Measurements from ENCODE around the gene UBE3B.

Gene UBE3B

DNA sequence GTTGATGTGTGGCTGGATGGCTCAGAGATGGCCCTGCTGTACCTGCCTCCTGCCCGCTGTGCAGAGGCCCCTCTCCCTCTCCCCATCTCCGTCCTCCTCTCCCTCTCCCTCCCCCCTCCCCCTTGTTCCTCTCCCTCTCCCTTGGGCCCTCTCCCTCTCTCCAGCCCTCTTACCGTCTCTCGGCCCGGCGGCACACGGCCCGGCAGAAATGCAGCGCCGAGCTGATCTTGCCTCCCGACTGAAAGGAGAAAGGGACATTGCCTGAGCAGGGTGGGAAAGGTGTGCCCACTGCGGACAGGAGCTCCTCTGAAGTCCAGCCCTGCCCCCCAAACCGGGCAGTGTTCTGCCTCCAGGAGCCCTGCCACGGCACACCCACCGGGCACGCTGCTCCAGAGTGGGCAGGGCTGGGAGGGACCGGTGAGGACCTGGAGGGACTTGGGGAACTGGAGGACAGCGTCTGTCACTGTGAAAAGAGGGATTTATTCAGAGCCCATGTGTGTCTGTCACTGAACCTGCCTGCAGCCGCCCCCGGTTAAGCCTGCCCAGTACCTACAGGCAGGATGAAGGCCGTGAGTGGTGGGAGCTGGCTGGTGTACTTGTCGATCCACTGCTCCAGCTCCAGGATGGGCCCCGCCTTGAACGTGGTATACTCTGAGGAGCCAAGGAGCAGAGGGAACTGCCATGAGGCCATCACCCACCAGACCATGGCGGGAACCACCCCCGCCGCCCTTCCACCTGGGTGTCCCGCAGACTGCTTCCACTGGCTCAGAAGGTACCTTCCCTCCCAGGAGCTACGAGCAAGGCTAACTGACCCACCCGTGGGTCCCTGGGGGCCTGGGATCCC lies 83.7 kb downstream of the UBE3B start:
- H3K27me3 ChIP-seq (ENCODE audit: control insufficient read depth, low read length), result no peaks in the 10 kb centered on the region
- H3K4me1 ChIP-seq (ENCODE audit: control insufficient read depth, low read length), result no peaks in the 10 kb centered on the region
- no peaks in the 10 kb centered on the region for H3F3A ChIP-seq (ENCODE audit: control insufficient read depth, insufficient read depth)
- H3K9me2 ChIP-seq (replicated peaks; ENCODE audit: control insufficient read depth, low read length), result no peaks in the 10 kb centered on the region
- H4K20me1 ChIP-seq (ENCODE audit: control insufficient read depth, insufficient read depth, low read depth, low read length), result no peaks in the 10 kb centered on the region
- H3K4me2 ChIP-seq (ENCODE audit: low read length), result no peak overlapping the region
- no peak overlapping the region for H3K4me3 ChIP-seq (ENCODE audit: low read length)
- TF ChIP-seq EZH2phosphoT487 (IDR thresholded peaks at IDR 0.05; ENCODE audit: borderline replicate concordance, low read length), result no peak
- peaks cover 7% of the 10 kb centered on the region; the same call in 1 of the 2 replicates for H3K9me3 ChIP-seq (ENCODE audit: control insufficient read depth, insufficient read depth, low read length)
- H3K79me2 ChIP-seq (ENCODE audit: control insufficient read depth, low read length), result no peaks in the 10 kb centered on the region
- H3K27ac ChIP-seq (ENCODE audit: low read depth, low read length), result no peak overlapping the region
- peaks cover 49% of the 10 kb centered on the region for H3K36me3 ChIP-seq (ENCODE audit: control insufficient read depth, low read length)

DNA sequence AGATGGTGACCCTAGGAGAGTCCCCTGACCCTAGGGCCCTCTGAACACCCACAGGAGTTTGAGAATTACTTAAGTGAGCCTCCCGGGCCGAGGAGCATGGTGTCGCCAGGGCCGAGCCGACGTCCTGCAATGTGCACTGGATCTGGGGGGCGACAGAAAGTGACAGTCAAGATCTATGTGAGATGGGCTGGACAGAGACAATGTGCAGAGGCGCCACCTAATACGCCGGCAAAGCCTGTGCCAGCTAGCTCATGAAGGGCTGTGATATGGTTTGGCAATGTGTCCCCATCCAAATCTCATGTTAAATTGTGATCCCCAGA lies 84.2 kb downstream of the UBE3B start:
- H3K4me2 ChIP-seq (ENCODE audit: low read length), result no peak overlapping the region
- H3K27me3 ChIP-seq (ENCODE audit: control insufficient read depth, low read length), result no peaks in the 10 kb centered on the region
- H3K9me2 ChIP-seq (replicated peaks; ENCODE audit: control insufficient read depth, low read length), result no peaks in the 10 kb centered on the region
- H3K79me2 ChIP-seq (ENCODE audit: control insufficient read depth, low read length), result no peaks in the 10 kb centered on the region
- no peaks in the 10 kb centered on the region for H3K4me1 ChIP-seq (ENCODE audit: control insufficient read depth, low read length)
- H3F3A ChIP-seq (ENCODE audit: control insufficient read depth, insufficient read depth), result no peaks in the 10 kb centered on the region
- no peak overlapping the region for H3K27ac ChIP-seq (ENCODE audit: low read depth, low read length)
- H3K36me3 ChIP-seq (ENCODE audit: control insufficient read depth, low read length), result peaks cover 55% of the 10 kb centered on the region
- peaks cover 7% of the 10 kb centered on the region; the same call in 1 of the 2 replicates for H3K9me3 ChIP-seq (ENCODE audit: control insufficient read depth, insufficient read depth, low read length)
- no peaks in the 10 kb centered on the region for H4K20me1 ChIP-seq (ENCODE audit: control insufficient read depth, insufficient read depth, low read depth, low read length)
- no peak for TF ChIP-seq EZH2phosphoT487 (IDR thresholded peaks at IDR 0.05; ENCODE audit: borderline replicate concordance, low read length)
- TF ChIP-seq, protein P1, sequence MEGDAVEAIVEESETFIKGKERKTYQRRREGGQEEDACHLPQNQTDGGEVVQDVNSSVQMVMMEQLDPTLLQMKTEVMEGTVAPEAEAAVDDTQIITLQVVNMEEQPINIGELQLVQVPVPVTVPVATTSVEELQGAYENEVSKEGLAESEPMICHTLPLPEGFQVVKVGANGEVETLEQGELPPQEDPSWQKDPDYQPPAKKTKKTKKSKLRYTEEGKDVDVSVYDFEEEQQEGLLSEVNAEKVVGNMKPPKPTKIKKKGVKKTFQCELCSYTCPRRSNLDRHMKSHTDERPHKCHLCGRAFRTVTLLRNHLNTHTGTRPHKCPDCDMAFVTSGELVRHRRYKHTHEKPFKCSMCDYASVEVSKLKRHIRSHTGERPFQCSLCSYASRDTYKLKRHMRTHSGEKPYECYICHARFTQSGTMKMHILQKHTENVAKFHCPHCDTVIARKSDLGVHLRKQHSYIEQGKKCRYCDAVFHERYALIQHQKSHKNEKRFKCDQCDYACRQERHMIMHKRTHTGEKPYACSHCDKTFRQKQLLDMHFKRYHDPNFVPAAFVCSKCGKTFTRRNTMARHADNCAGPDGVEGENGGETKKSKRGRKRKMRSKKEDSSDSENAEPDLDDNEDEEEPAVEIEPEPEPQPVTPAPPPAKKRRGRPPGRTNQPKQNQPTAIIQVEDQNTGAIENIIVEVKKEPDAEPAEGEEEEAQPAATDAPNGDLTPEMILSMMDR (IDR thresholded peaks at IDR 0.05; ENCODE audit: low read depth, low read length, poor library complexity, severe bottlenecking), result no peak
- no peak overlapping the region for H3K4me3 ChIP-seq (ENCODE audit: low read length)

DNA sequence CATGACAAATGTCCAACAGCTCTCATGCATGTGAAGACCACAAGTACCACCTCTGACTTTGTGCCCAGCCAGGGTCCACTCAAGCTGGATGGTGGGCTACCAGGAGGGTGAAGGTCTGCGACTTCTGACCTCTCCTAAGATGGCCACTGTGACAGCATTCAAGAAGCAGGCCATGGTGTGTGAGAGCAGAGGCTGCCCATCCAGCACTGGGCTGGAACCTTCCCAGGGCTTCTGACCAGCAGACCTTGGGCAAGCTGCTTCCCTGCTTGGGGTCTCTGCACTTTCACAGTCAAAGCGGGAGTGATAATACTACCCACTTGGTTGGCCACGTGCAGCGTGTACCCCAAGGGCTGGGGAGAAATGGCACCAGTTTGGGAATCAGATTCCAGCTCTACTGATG lies 85.4 kb downstream of the UBE3B start:
- H3K36me3 ChIP-seq (ENCODE audit: control insufficient read depth, low read length), result peaks cover 64% of the 10 kb centered on the region
- H3K27ac ChIP-seq (ENCODE audit: low read depth, low read length), result no peak overlapping the region
- TF ChIP-seq, protein P1 (IDR thresholded peaks at IDR 0.05; ENCODE audit: low read depth, low read length, poor library complexity, severe bottlenecking), result no peak
- H3K4me1 ChIP-seq (ENCODE audit: control insufficient read depth, low read length), result no peaks in the 10 kb centered on the region
- no peaks in the 10 kb centered on the region for H3F3A ChIP-seq (ENCODE audit: control insufficient read depth, insufficient read depth)
- H3K4me3 ChIP-seq (ENCODE audit: low read length), result no peak overlapping the region
- H3K4me2 ChIP-seq (ENCODE audit: low read length), result no peak overlapping the region
- no peaks in the 10 kb centered on the region for H3K9me2 ChIP-seq (replicated peaks; ENCODE audit: control insufficient read depth, low read length)
- peaks cover 7% of the 10 kb centered on the region; the same call in 1 of the 2 replicates for H3K9me3 ChIP-seq (ENCODE audit: control insufficient read depth, insufficient read depth, low read length)
- no peaks in the 10 kb centered on the region for H4K20me1 ChIP-seq (ENCODE audit: control insufficient read depth, insufficient read depth, low read depth, low read length)
- H3K27me3 ChIP-seq (ENCODE audit: control insufficient read depth, low read length), result no peaks in the 10 kb centered on the region
- H3K79me2 ChIP-seq (ENCODE audit: control insufficient read depth, low read length), result no peaks in the 10 kb centered on the region

Data from DOHH2 (cell line).